Endothelial cell (in vitro differentiated cells): ENCODE measurements around the gene ASXL2. TPM values are rescaled to one million over a fixed set of nuclear protein-coding genes. Genes with fewer than 3 reads are reported as not detected.
A peak's percentile ranks its signal among the peaks of the same experiment; 100 is the strongest.
"Not testable (repeated sequence)": the region's sequence is repeated elsewhere in the genome, so short reads cannot be mapped to it uniquely, and the experiment has no call there.

ENCODE experiments used
- DNase-seq: peaks from one replicate; pipeline ENCODE4 v3.0.0; 2021; ENCODE audit warnings: low spot score
- H3K27ac Mint-ChIP-seq: one replicate; pipeline ENCODE4 v1.8.0; 2021; ENCODE audit warnings: mixed read lengths, inconsistent platforms; ENCODE audit not compliant: unreplicated experiment
- H3K27me3 Mint-ChIP-seq: one replicate; pipeline ENCODE4 v1.8.0; 2021; ENCODE audit warnings: mild to moderate bottlenecking, moderate library complexity, mixed read lengths, inconsistent platforms; ENCODE audit not compliant: unreplicated experiment
- H3K36me3 Mint-ChIP-seq: one replicate; pipeline ENCODE4 v1.8.0; 2021; ENCODE audit warnings: mild to moderate bottlenecking, low read depth, mixed read lengths, inconsistent platforms; ENCODE audit not compliant: unreplicated experiment
- H3K4me1 Mint-ChIP-seq: one replicate; pipeline ENCODE4 v1.8.0; 2021; ENCODE audit warnings: mild to moderate bottlenecking, mixed read lengths, inconsistent platforms; ENCODE audit not compliant: unreplicated experiment
- H3K4me3 Mint-ChIP-seq: one replicate; pipeline ENCODE4 v1.8.0; 2021; ENCODE audit warnings: mild to moderate bottlenecking, mixed read lengths, inconsistent platforms; ENCODE audit not compliant: unreplicated experiment
- H3K9me3 Mint-ChIP-seq: one replicate; pipeline ENCODE4 v1.8.0; 2021; ENCODE audit warnings: mixed read lengths, inconsistent platforms; ENCODE audit not compliant: unreplicated experiment
- CTCF ChIP-seq: fragments of 200-600 bp; sonication (generic); IDR thresholded peaks from one replicate; pipeline ENCODE4 v1.5.0; 2021; ENCODE audit warnings: antibody characterized with exemption; ENCODE audit not compliant: unreplicated experiment
- total RNA-seq: library from RNA; stranded (reverse); fragmentation: NEBNext Ultra II Directional; extraction: Animal tissue kit (Norgen Biotek cat#: 25700); gene quantifications from one replicate; pipeline ENCODE4 v1.2.1, GENCODE V29; 2021; ENCODE audit not compliant: unreplicated experiment

ASXL2 gene
- total RNA-seq, 1 donor from 2014 or later: 33.4 TPM

GRCh38 chr2:25829828-25830227 is 48.5 kb downstream of the ASXL2 start:
- peaks cover 5% of the 10 kb centered on the region for H3K4me1 Mint-ChIP-seq
- no peak for DNase-seq
- no peaks in the 10 kb centered on the region for H3K9me3 Mint-ChIP-seq
- TF ChIP-seq CTCF: no peak
- peaks cover 17% of the 10 kb centered on the region for H3K36me3 Mint-ChIP-seq
- H3K27me3 Mint-ChIP-seq: peaks cover 2% of the 10 kb centered on the region
- peak overlapping the region; percentile 17 for H3K27ac Mint-ChIP-seq
- H3K4me3 Mint-ChIP-seq: no peak overlapping the region

GRCh38 chr2:25829377-25829704 is 48.9 kb downstream of the ASXL2 start:
- no peak overlapping the region for H3K4me3 Mint-ChIP-seq
- H3K36me3 Mint-ChIP-seq: peaks cover 17% of the 10 kb centered on the region
- DNase-seq: no peak
- no peak overlapping the region for H3K27ac Mint-ChIP-seq
- no peak for TF ChIP-seq CTCF
- H3K4me1 Mint-ChIP-seq: peaks cover 5% of the 10 kb centered on the region
- no peaks in the 10 kb centered on the region for H3K9me3 Mint-ChIP-seq
- H3K27me3 Mint-ChIP-seq: peaks cover 2% of the 10 kb centered on the region

GRCh38 chr2:25828532-25829376 is 49.5 kb downstream of the ASXL2 start:
- H3K27ac Mint-ChIP-seq, H3K9me3 Mint-ChIP-seq, DNase-seq, H3K4me3 Mint-ChIP-seq, H3K4me1 Mint-ChIP-seq, H3K27me3 Mint-ChIP-seq: not testable (repeated sequence)
- H3K36me3 Mint-ChIP-seq: peaks cover 14% of the 10 kb centered on the region

- Mint-ChIP-seq H3K4me1 (peaks cover 9% of the 10 kb centered on the region), H3K36me3 (no peaks in the 10 kb centered on the region), H3K4me3 (no peak overlapping the region), H3K9me3 (no peaks in the 10 kb centered on the region), H3K27ac (no peak overlapping the region), H3K27me3 (no peaks in the 10 kb centered on the region)
- no peak for TF ChIP-seq CTCF
- no peak for DNase-seq
These were observed 53.0 kb downstream of the ASXL2 start for GRCh38 chr2:25825238-25825637.

GRCh38 chr2:25824718-25825117 is 53.6 kb downstream of the ASXL2 start:
- DNase-seq: no peak
- Mint-ChIP-seq H3K27me3 (no peaks in the 10 kb centered on the region), H3K27ac (no peak overlapping the region), H3K4me3 (no peak overlapping the region), H3K4me1 (peaks cover 7% of the 10 kb centered on the region), H3K36me3 (no peaks in the 10 kb centered on the region), H3K9me3 (no peaks in the 10 kb centered on the region)
- TF ChIP-seq CTCF: no peak
